Measurements from ENCODE around the gene CDC42BPG.

CDC42BPG gene

DNA sequence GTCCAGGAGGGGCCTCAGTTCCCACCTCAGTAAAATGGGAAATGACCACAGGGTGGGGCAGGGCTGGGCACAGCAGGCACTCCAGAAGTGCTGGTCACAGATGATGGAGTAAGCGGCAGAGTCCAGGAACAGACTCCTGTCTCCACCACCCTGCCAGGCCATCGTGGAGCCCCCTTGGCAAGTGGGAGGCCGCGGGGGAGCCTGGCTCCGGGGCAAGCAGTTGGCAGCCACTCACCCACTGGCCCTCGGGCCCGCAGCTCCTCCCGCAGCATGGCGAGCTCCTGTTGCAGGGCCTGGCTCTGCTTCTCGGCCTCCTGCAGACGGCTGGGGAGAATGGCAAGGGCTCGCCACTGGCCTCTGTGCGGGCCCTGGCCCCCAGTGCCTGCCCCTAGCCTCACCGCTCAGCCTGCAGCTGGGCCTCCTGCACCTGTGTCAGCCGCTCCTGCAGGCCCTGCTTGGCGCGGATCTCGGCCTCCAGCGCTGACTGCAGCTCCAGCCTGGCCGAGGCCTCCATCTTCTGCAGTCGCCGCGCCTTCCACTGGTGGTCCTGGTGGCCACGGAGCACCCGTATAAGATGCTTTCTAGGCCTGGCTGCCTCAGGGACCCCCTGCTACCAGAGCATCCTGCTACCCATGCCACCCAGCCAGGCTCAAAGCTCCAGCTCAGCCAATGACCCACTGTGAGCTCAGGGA is 10.3 kb downstream of the CDC42BPG start:
- Histone ChIP-seq H3K4me3 (ENCODE audit: low read depth, low read length) (no peak overlapping the region), H3K36me3 (ENCODE audit: control insufficient read depth in 2 of 2, insufficient read depth in 1 of 2, low read length in 2 of 2) (peaks cover 0 to 21% of the 10 kb centered on the region in 2 experiments; a peak in 1 of 3 replicates), H3K4me1 (ENCODE audit: control insufficient read depth, insufficient read depth, low read length) (no peaks in the 10 kb centered on the region), H3K27ac (ENCODE audit: extremely low read depth, low read depth, low read length) (no peak overlapping the region), H3K9me3 (ENCODE audit: control insufficient read depth, insufficient read depth, low read depth, low read length) (no peaks in the 10 kb centered on the region)
- peak; percentile 53; the same call in 1 of the 2 replicates for TF ChIP-seq ZBTB6 (tag by site-specific recombination; IDR thresholded peaks at IDR 0.05)
- no peak for TF ChIP-seq ZNF670 (tag by site-specific recombination; IDR thresholded peaks at IDR 0.05; ENCODE audit: low read depth)
- ChIA-PET POLR2A (interaction anchor here (0.6 to 3.1 kb wide), 3 partner anchors 10 to 854 kb away, joined by 3 to 11 read pairs (median 4); partner anchors contain the start of genes CDC42BPG and SF1), CTCF (interaction anchor here (0.6 to 1.1 kb wide), 3 partner anchors 9 to 415 kb away, joined by 3 read pairs; no protein-coding TSS in a partner anchor)

DNA sequence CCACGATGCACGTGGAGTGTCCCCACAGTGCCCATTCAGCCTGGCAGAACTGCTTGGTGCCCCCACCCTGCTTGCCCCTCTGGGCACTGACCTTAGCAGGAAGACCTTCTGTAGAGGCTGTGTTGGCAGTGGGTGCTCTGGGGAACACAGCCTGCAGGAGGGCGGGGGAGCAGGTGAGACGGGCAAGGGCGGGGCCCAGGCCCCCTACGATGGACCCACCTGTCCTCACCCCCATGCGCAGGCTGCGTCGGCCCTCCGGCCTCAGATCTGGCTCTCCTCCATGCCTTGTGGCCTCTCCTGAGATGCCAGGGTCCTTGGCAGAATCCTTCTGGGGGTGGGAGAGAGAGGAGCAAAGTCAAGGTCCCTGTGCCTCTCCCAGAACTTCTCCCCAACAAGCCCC is 10.9 kb downstream of the CDC42BPG start:
- peaks cover 0 to 21% of the 10 kb centered on the region in 2 experiments; a peak in 1 of 3 replicates for H3K36me3 ChIP-seq (ENCODE audit: control insufficient read depth in 2 of 2, insufficient read depth in 1 of 2, low read length in 2 of 2)
- H3K4me3 ChIP-seq (ENCODE audit: low read depth, low read length) = no peak overlapping the region
- ChIA-PET POLR2A (no interaction called here), CTCF (interaction anchor here (1.1 kb wide), 1 partner anchor 10 kb away, joined by 3 read pairs; no protein-coding TSS in a partner anchor)
- TF ChIP-seq ZNF791 (tag by site-specific recombination; IDR thresholded peaks at IDR 0.05) (no peak), ZNF202 (tag by site-specific recombination; IDR thresholded peaks at IDR 0.05; ENCODE audit: borderline replicate concordance) (no peak), ZBTB7A (tag by site-specific recombination; IDR thresholded peaks at IDR 0.05; ENCODE audit: low read depth) (no peak), ZSCAN18 (tag by site-specific recombination; IDR thresholded peaks at IDR 0.05) (no peak), ZSCAN4 (tag by site-specific recombination; IDR thresholded peaks at IDR 0.05) (no peak), HIC1 (tag by site-specific recombination; IDR thresholded peaks at IDR 0.05) (no peak), GLI2 (tag by site-specific recombination; IDR thresholded peaks at IDR 0.05; ENCODE audit: borderline replicate concordance, low read depth) (no peak), ZNF426 (tag by site-specific recombination; IDR thresholded peaks at IDR 0.05) (no peak), ZNF133 (tag by site-specific recombination; IDR thresholded peaks at IDR 0.05) (no peak), ZNF366 (tag by site-specific recombination; conservative IDR thresholded peaks at IDR 0.05) (no peak), ZNF510 (tag by site-specific recombination; IDR thresholded peaks at IDR 0.05; ENCODE audit: insufficient replicate concordance) (no peak), ZBTB49 (tag by site-specific recombination; IDR thresholded peaks at IDR 0.05; ENCODE audit: low read depth) (no peak), PBX3 (CRISPR knock-in tag; IDR thresholded peaks at IDR 0.05) (no peak), ZNF626 (tag by site-specific recombination; IDR thresholded peaks at IDR 0.05) (no peak), ZNF549 (tag by site-specific recombination; IDR thresholded peaks at IDR 0.05) (no peak), ZNF157 (tag by site-specific recombination; IDR thresholded peaks at IDR 0.05) (no peak), ZFP37 (tag by site-specific recombination; IDR thresholded peaks at IDR 0.05) (no peak), ZNF221 (tag by site-specific recombination; IDR thresholded peaks at IDR 0.05; ENCODE audit: borderline replicate concordance) (no peak), ZNF391 (tag by site-specific recombination; IDR thresholded peaks at IDR 0.05; ENCODE audit: borderline replicate concordance, low read depth) (no peak)
- TF ChIP-seq, protein P1, sequence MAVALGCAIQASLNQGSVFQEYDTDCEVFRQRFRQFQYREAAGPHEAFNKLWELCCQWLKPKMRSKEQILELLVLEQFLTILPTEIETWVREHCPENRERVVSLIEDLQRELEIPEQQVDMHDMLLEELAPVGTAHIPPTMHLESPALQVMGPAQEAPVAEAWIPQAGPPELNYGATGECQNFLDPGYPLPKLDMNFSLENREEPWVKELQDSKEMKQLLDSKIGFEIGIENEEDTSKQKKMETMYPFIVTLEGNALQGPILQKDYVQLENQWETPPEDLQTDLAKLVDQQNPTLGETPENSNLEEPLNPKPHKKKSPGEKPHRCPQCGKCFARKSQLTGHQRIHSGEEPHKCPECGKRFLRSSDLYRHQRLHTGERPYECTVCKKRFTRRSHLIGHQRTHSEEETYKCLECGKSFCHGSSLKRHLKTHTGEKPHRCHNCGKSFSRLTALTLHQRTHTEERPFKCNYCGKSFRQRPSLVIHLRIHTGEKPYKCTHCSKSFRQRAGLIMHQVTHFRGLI (tag by site-specific recombination; IDR thresholded peaks at IDR 0.05) = no peak
- no peaks in the 10 kb centered on the region for H3K4me1 ChIP-seq (ENCODE audit: control insufficient read depth, insufficient read depth, low read length)
- H3K27ac ChIP-seq (ENCODE audit: extremely low read depth, low read depth, low read length) = no peak overlapping the region
- H3K9me3 ChIP-seq (ENCODE audit: control insufficient read depth, insufficient read depth, low read depth, low read length) = no peaks in the 10 kb centered on the region

Measured in HEK293 (cell line).